HepG2 (cell line): Measurements from ENCODE around the gene LSM14B. TPM values are rescaled to one million over a fixed set of nuclear protein-coding genes. Genes with fewer than 3 reads are reported as not detected.

Experiments
- FOSL1 ChIP-seq: sonication (generic); formaldehyde crosslinking; IDR thresholded peaks from 2 replicates; pipeline ENCODE4 v1.9.0; 2021; ENCODE audit warnings: missing genetic modification reagents, borderline replicate concordance
- GATAD1 ChIP-seq: IDR thresholded peaks from 2 replicates; pipeline ENCODE4 v1.6.1; 2016; ENCODE audit warnings: missing genetic modification reagents, missing compliant biosample characterization
- IRX3 ChIP-seq: sonication (generic); formaldehyde crosslinking; IDR thresholded peaks from 2 replicates; pipeline ENCODE4 v1.8.1; 2023; ENCODE audit warnings: mild to moderate bottlenecking, low read depth, missing genetic modification reagents, borderline replicate concordance
- KAT8 ChIP-seq: IDR thresholded peaks from 2 replicates; pipeline ENCODE4 v1.6.1; 2016; ENCODE audit warnings: missing genetic modification reagents, missing compliant biosample characterization
- KDM1A ChIP-seq: IDR thresholded peaks from 2 replicates; pipeline ENCODE4 v1.6.1; 2016; ENCODE audit warnings: missing compliant biosample characterization
- KLF6 ChIP-seq: IDR thresholded peaks from 2 replicates; pipeline ENCODE4 v1.8.0; 2016; ENCODE audit warnings: missing biosample characterization, missing genetic modification reagents
- MTA1 ChIP-seq: sonication (generic); formaldehyde crosslinking; IDR thresholded peaks from 2 replicates; pipeline ENCODE4 v1.4.0; 2020; ENCODE audit warnings: missing genetic modification reagents, mild to moderate bottlenecking, borderline replicate concordance
- NCOA5 ChIP-seq: sonication (generic); formaldehyde crosslinking; IDR thresholded peaks from 2 replicates; pipeline ENCODE4 v1.4.0; 2020; ENCODE audit warnings: missing genetic modification reagents
- NRL ChIP-seq: sonication (generic); formaldehyde crosslinking; IDR thresholded peaks from 2 replicates; pipeline ENCODE4 v1.5.0; 2020; ENCODE audit warnings: missing genetic modification reagents, mild to moderate bottlenecking, moderate library complexity, borderline replicate concordance
- PHF21A ChIP-seq: sonication (generic); formaldehyde crosslinking; IDR thresholded peaks from 2 replicates; pipeline ENCODE4 v1.5.0; 2020; ENCODE audit warnings: mild to moderate bottlenecking, missing genetic modification reagents
- SP2 ChIP-seq: sonication (generic); formaldehyde crosslinking; IDR thresholded peaks from 2 replicates; pipeline ENCODE4 v1.5.1; 2020; ENCODE audit warnings: mild to moderate bottlenecking, missing genetic modification reagents
- TBP ChIP-seq: sonication (generic); formaldehyde crosslinking; IDR thresholded peaks from 2 replicates; pipeline ENCODE4 v1.5.0; 2020; ENCODE audit warnings: missing genetic modification reagents
- TMF1 ChIP-seq: sonication (generic); formaldehyde crosslinking; IDR thresholded peaks from 2 replicates; pipeline ENCODE4 v1.8.1; 2022; ENCODE audit warnings: low read depth, missing genetic modification reagents
- ZBTB42 ChIP-seq: sonication (generic); formaldehyde crosslinking; IDR thresholded peaks from 2 replicates; pipeline ENCODE4 v1.5.0; 2020; ENCODE audit warnings: mild to moderate bottlenecking, missing genetic modification reagents
- ZEB1 ChIP-seq: IDR thresholded peaks from 2 replicates; pipeline ENCODE4 v1.6.1; 2012; ENCODE audit warnings: mild to moderate bottlenecking, low read depth, inconsistent platforms; ENCODE audit not compliant: insufficient replicate concordance
- ZMAT3 ChIP-seq: sonication (generic); formaldehyde crosslinking; conservative IDR thresholded peaks from 2 replicates; pipeline ENCODE4 v1.7.0; 2021; ENCODE audit warnings: missing genetic modification reagents
- ZNF256 ChIP-seq: sonication (generic); formaldehyde crosslinking; conservative IDR thresholded peaks from 2 replicates; pipeline ENCODE4 v1.4.0; 2020; ENCODE audit warnings: missing genetic modification reagents
- ZNF430 ChIP-seq: sonication (generic); formaldehyde crosslinking; IDR thresholded peaks from 2 replicates; pipeline ENCODE4 v1.9.0; 2021; ENCODE audit warnings: mild to moderate bottlenecking, missing genetic modification reagents
- ZNF451 ChIP-seq: sonication (generic); formaldehyde crosslinking; IDR thresholded peaks from 2 replicates; pipeline ENCODE4 v1.5.0; 2020; ENCODE audit warnings: mild to moderate bottlenecking, missing genetic modification reagents
- ZNF510 ChIP-seq: sonication (generic); formaldehyde crosslinking; IDR thresholded peaks from 2 replicates; pipeline ENCODE4 v1.4.0; 2020; ENCODE audit warnings: low read depth, mild to moderate bottlenecking, missing genetic modification reagents
- ZNF547 ChIP-seq: sonication (generic); formaldehyde crosslinking; IDR thresholded peaks from 2 replicates; pipeline ENCODE4 v1.5.1; 2020; ENCODE audit warnings: mild to moderate bottlenecking, missing genetic modification reagents
- ZNF556 ChIP-seq: sonication (generic); formaldehyde crosslinking; IDR thresholded peaks from 2 replicates; pipeline ENCODE4 v1.4.0; 2020; ENCODE audit warnings: mild to moderate bottlenecking, missing genetic modification reagents, borderline replicate concordance
- ZNF652 ChIP-seq: IDR thresholded peaks from 2 replicates; pipeline ENCODE4 v1.6.1; 2016; ENCODE audit warnings: low read depth, borderline replicate concordance
- polyA plus RNA-seq, 8 experiments: library from polyadenylated mRNA; depleted of rRNA in 3 of 8; stranded (reverse) in 7 of 8; unstranded in 1 of 8; fragments of >200 nt; fragmentation: Illumina TruSeq in 4 of 8; extraction: Trizol in 4 of 8; gene quantifications; 2 replicates each; pipeline versions ENCODE4 v1.2.1 to v1.2.3, GENCODE V29; 2011 to 2016; ENCODE audit warnings: low read depth in 4 of 8, missing spikeins in 1 of 8, mixed read lengths in 1 of 8; ENCODE audit not compliant: insufficient read depth in 1 of 8
- total RNA-seq, 5 experiments: library from RNA; depleted of rRNA; stranded (reverse); fragments of >200 nt; fragmentation: Illumina TruSeq; extraction: Trizol; gene quantifications; 2 replicates each; pipeline ENCODE4 v1.2.3, GENCODE V29; 2016; ENCODE audit warnings: low read depth in 1 of 5
- TF ChIP-seq, protein P1 (sequence below): sonication (generic); formaldehyde crosslinking; IDR thresholded peaks from 2 replicates; pipeline ENCODE4 v1.4.0; 2020; ENCODE audit warnings: mild to moderate bottlenecking, missing genetic modification reagents
- TF ChIP-seq, protein P2 (sequence below): sonication (generic); formaldehyde crosslinking; IDR thresholded peaks from 2 replicates; pipeline ENCODE4 v1.8.0; 2022; ENCODE audit warnings: mild to moderate bottlenecking, missing genetic modification reagents, moderate library complexity
- TF ChIP-seq, protein P3 (sequence below), 2 experiments: sonication (generic) in 1 of 2; formaldehyde crosslinking in 1 of 2; IDR thresholded peaks; 2 replicates each; pipeline versions ENCODE4 v1.5.1 to v1.6.1; 2011 to 2020; ENCODE audit warnings: borderline replicate concordance in 1 of 2, low read depth in 1 of 2, low read length in 1 of 2, mild to moderate bottlenecking in 1 of 2, missing genetic modification reagents in 1 of 2, moderate library complexity in 1 of 2

The LSM14B gene
- total and polyA plus RNA-seq, 2 of the 13 experiments (the other 11 are each of a cell fraction or from before 2014, with no cell fraction given), result 43.3 to 79.2 TPM

DNA sequence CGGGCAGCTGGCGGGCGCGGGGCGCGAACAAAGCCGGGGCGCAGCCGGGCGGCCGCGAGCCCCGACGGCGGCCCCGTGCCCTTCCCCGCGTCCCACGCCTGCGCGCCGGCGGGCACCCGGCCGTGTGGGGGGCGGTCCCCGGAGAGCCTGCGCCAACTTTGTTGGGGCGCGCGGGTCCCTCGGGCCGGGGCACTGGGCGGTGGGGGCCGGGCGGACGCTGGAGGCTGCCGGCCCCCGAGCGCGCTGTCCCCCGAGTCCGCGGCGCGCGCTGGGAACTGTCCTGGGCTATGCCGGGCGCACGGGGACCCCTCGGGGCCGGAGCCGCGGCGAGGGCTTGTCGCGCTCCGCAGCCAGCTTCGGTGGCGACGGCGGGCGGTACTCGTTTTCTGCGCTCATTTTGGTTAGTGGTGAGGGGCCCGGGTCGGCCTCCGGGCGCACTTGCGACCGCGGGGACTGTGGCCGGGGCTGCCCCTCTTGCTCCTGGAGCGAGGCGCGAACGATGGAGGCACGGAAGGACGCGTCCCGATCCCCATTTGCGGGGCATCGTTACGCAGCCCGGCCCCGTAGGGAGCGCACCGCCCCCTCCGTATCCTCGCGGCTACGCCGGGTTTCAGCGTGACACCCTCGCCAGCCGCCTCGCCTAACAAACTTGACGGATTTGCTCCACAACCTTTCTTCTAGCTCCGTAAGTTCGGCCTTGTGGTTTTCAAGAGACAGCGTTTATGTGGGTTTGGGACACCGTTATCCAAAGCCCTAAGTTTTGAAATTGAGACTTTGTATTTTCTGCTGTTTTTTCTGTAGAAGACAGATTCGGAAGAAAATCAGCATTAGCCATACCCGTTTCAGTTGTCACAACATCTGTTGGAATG lies 21.9 kb downstream of the LSM14B start (continued):
- 0 out of 2 replicates have a peak, but pooled peaks have one; percentile 60 for TF ChIP-seq NRL
- TF ChIP-seq, protein P1, sequence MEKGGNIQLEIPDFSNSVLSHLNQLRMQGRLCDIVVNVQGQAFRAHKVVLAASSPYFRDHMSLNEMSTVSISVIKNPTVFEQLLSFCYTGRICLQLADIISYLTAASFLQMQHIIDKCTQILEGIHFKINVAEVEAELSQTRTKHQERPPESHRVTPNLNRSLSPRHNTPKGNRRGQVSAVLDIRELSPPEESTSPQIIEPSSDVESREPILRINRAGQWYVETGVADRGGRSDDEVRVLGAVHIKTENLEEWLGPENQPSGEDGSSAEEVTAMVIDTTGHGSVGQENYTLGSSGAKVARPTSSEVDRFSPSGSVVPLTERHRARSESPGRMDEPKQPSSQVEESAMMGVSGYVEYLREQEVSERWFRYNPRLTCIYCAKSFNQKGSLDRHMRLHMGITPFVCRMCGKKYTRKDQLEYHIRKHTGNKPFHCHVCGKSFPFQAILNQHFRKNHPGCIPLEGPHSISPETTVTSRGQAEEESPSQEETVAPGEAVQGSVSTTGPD (CRISPR knock-in tag), result no peak
- peak; percentile 78; the same call in 1 of the 2 replicates for TF ChIP-seq ZNF556 (CRISPR knock-in tag)
- TF ChIP-seq KAT8 (CRISPR knock-in tag), result peak; percentile 11; the same call in 1 of the 2 replicates
- TF ChIP-seq ZNF256, result no peak
- peak; percentile 90 for TF ChIP-seq ZNF510 (CRISPR knock-in tag)
- TF ChIP-seq IRX3 (CRISPR knock-in tag), result peak; percentile 88; the same call in 1 of the 2 replicates
- peak; percentile 44; the same call in 1 of the 2 replicates for TF ChIP-seq ZNF547 (CRISPR knock-in tag)
- TF ChIP-seq ZNF652 (CRISPR knock-in tag), result no peak
- no peak for TF ChIP-seq ZEB1
- TF ChIP-seq ZMAT3 (CRISPR knock-in tag), result peak; percentile 11; the same call in 1 of the 2 replicates
- peak; percentile 49 for TF ChIP-seq GATAD1 (CRISPR knock-in tag)
- TF ChIP-seq, protein P2, sequence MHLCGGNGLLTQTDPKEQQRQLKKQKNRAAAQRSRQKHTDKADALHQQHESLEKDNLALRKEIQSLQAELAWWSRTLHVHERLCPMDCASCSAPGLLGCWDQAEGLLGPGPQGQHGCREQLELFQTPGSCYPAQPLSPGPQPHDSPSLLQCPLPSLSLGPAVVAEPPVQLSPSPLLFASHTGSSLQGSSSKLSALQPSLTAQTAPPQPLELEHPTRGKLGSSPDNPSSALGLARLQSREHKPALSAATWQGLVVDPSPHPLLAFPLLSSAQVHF (CRISPR knock-in tag), result peak; percentile 45; the same call in 1 of the 2 replicates
- no peak; the same call in 1 of the 2 replicates for TF ChIP-seq MTA1
- TF ChIP-seq ZNF430 (CRISPR knock-in tag), result no peak; the same call in 1 of the 2 replicates
- no peak for TF ChIP-seq KLF6 (CRISPR knock-in tag)
- TF ChIP-seq FOSL1 (CRISPR knock-in tag), result no peak
- TF ChIP-seq SP2, result no peak; the same call in 1 of the 2 replicates
- no peak for TF ChIP-seq NCOA5 (CRISPR knock-in tag)
- TF ChIP-seq TMF1 (CRISPR knock-in tag), result no peak; the same call in none of the 2 replicates
- TF ChIP-seq KDM1A (CRISPR knock-in tag), result no peak
- no peak for TF ChIP-seq ZBTB42 (CRISPR knock-in tag)
- no peak for TF ChIP-seq TBP (CRISPR knock-in tag)
- TF ChIP-seq, protein P3, sequence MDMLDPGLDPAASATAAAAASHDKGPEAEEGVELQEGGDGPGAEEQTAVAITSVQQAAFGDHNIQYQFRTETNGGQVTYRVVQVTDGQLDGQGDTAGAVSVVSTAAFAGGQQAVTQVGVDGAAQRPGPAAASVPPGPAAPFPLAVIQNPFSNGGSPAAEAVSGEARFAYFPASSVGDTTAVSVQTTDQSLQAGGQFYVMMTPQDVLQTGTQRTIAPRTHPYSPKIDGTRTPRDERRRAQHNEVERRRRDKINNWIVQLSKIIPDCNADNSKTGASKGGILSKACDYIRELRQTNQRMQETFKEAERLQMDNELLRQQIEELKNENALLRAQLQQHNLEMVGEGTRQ (IDR thresholded peaks at IDR 0.05; ENCODE audit: low read depth, low read length), result no peak
- TF ChIP-seq, protein P3 (CRISPR knock-in tag; IDR thresholded peaks at IDR 0.05; ENCODE audit: borderline replicate concordance), result no peak
- TF ChIP-seq ZNF451 (CRISPR knock-in tag), result peak; percentile 70; the same call in 1 of the 2 replicates
- TF ChIP-seq PHF21A (CRISPR knock-in tag), result peak; percentile 31; the same call in 1 of the 2 replicates
